Liver (tissue), 3 donors: Measurements from ENCODE around the gene CHN1.

Source experiments
- ATF3 ChIP-seq: IDR thresholded peaks from 2 replicates; pipeline ENCODE4 v1.6.1; 2016; ENCODE audit warnings: antibody characterized with exemption
- CTCF ChIP-seq: fragments of 150-350 bp; IDR thresholded peaks from 2 replicates; pipeline ENCODE4 v1.5.1; 2017; ENCODE audit warnings: improper control_type of control experiment, low read depth, low read length; ENCODE audit not compliant: missing input control
- EGR1 ChIP-seq, 2 donors: IDR thresholded peaks; 2 replicates each; pipeline ENCODE4 v1.6.1; 2016 to 2018; ENCODE audit warnings: antibody characterized with exemption in 2 of 2, low read depth in 2 of 2
- FOXA2 ChIP-seq: IDR thresholded peaks from 2 replicates; pipeline ENCODE4 v1.6.1; 2016; ENCODE audit warnings: antibody characterized with exemption
- GABPA ChIP-seq, 2 donors: IDR thresholded peaks in 1 of 2; conservative IDR thresholded peaks in 1 of 2; 2 replicates each; pipeline ENCODE4 v1.6.1; 2016; ENCODE audit warnings: antibody characterized with exemption in 2 of 2, mild to moderate bottlenecking in 1 of 2, moderate library complexity in 1 of 2
- JUND ChIP-seq, 2 donors: IDR thresholded peaks; 2 replicates each; pipeline ENCODE4 v1.6.1; 2016; ENCODE audit warnings: antibody characterized with exemption in 2 of 2
- MAX ChIP-seq: IDR thresholded peaks from 2 replicates; pipeline ENCODE4 v1.6.1; 2016; ENCODE audit warnings: antibody characterized with exemption
- RAD21 ChIP-seq, 2 donors: IDR thresholded peaks; 2 replicates each; pipeline ENCODE4 v1.6.1; 2016; ENCODE audit warnings: antibody characterized with exemption in 2 of 2, mild to moderate bottlenecking in 2 of 2
- REST ChIP-seq: IDR thresholded peaks from 2 replicates; pipeline ENCODE4 v1.6.1; 2016; ENCODE audit warnings: antibody characterized with exemption, mild to moderate bottlenecking
- RXRA ChIP-seq, 2 donors: IDR thresholded peaks; 2 replicates each; pipeline ENCODE4 v1.6.1; 2017 to 2018; ENCODE audit warnings: antibody characterized with exemption in 2 of 2, mild to moderate bottlenecking in 1 of 2
- SP1 ChIP-seq: IDR thresholded peaks from 2 replicates; pipeline ENCODE4 v1.6.1; 2018; ENCODE audit warnings: antibody characterized with exemption, mild to moderate bottlenecking
- TAF1 ChIP-seq: conservative IDR thresholded peaks from 2 replicates; pipeline ENCODE4 v1.6.1; 2016; ENCODE audit warnings: antibody characterized with exemption, mild to moderate bottlenecking
- YY1 ChIP-seq: IDR thresholded peaks from 2 replicates; pipeline ENCODE4 v1.6.1; 2016; ENCODE audit warnings: antibody characterized with exemption, mild to moderate bottlenecking
- ZBTB33 ChIP-seq: IDR thresholded peaks from 2 replicates; pipeline ENCODE4 v1.6.1; 2016; ENCODE audit warnings: antibody characterized with exemption
- donor health status: healthy.
- donor health status: healthy.

GRCh38 chr2:174826051-174826450, 179.1 kb downstream of the CHN1 start:
- no peak for TF ChIP-seq CTCF
- no peak for TF ChIP-seq MAX
- no peak for TF ChIP-seq TAF1
- no peak for TF ChIP-seq SP1
- no peak for TF ChIP-seq GABPA (IDR thresholded peaks at IDR 0.05 in 1 of 2, conservative IDR thresholded peaks at IDR 0.05 in 1 of 2)
- no peak for TF ChIP-seq YY1
- TF ChIP-seq RXRA (IDR thresholded peaks at IDR 0.05): no peak
- no peak for TF ChIP-seq RAD21 (IDR thresholded peaks at IDR 0.05)
- no peak for TF ChIP-seq ATF3
- TF ChIP-seq EGR1 (IDR thresholded peaks at IDR 0.05; ENCODE audit: low read depth in 2 of 2): no peak
- no peak for TF ChIP-seq REST
- no peak for TF ChIP-seq JUND (IDR thresholded peaks at IDR 0.05)
- no peak for TF ChIP-seq ZBTB33
- no peak for TF ChIP-seq FOXA2
